DMS114 treated with DMSO at 0.1 percent for 48 hours (cell line): Measurements from ENCODE around the gene LIPF.
"Not testable (repeated sequence)": the region's sequence is repeated elsewhere in the genome, so short reads cannot be mapped to it uniquely, and the experiment has no call there.

Experiments
- DNase-seq: peaks from one replicate; lab custom pipeline; 2025; ENCODE audit not compliant: unreplicated experiment; lab: John Stamatoyannopoulos, UW

Gene LIPF

DNA sequence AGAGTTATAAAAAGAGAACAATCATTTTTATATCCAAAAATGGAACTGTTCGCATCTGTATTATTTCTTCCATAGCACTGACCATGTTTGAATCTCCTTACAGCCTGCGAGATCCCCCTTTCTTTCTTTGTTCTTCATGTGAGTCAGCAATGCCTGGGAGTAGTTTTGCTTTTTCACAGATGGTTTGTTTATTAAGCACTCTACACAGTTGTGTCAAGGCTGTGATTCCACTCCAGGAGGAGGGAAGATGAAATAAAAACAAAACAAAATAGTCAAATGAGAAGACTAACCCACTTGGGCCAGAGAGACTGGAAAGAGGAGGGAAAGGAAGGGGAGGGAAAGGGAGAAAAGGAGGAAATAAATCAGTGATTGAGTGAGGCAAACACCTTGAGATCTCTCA, 7.8 kb downstream of the LIPF start:
- DNase-seq: no peak

DNA sequence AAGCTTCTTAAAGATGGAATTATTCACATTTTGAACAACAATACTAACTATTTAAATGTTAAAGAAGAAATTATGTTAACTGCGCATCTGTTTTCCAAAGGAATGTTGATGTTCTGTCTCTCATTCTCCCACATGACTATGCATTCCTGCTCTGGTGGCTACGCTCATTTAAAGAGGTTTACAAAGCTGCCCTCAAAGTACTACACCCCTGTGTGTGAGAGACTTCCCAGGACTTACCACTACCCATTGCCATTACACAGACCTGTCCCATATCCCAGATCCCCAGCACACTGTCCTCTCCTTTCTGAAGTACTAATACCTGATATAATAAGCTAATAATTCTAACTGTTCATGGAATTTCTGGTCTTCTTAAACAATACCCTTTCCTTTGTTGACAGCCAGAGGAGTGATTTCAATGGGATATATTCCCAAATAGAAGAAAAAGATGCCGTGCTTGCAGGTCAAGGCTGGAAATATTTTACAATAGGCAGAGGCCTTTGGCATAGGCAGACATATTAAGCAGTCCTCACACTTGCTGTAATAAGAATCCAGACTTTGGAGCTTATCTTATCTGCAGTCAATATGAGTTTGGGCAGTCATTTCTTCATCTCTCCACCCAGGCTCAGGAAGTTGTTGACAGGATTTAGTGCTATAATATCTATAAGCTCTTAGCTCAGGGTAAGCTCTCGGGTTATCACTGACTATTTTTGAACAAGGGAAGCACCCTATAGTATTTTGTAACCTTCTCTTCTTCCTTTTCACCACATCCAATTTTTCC, 12.2 kb downstream of the LIPF start:
- no peak for DNase-seq

DNA sequence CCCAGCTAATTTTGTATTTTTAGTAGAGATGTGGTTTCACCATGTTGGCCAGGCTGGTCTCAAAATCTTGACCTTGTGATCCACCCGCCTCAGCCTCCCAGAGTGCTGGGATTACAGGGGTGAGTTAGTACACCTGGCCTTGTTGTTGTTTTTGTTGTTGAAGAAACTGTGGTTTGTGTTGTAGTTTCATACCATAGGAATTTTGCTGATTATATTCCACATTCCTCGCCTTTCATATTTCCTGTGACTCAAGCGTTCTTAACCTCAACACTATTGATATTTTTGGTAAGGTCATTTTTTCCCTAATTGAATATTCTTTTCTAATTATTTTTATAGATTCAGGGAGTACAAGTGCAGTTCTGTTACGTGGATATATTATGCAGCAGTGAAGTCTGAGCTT, 16.7 kb downstream of the LIPF start:
- DNase-seq: no peak

DNA sequence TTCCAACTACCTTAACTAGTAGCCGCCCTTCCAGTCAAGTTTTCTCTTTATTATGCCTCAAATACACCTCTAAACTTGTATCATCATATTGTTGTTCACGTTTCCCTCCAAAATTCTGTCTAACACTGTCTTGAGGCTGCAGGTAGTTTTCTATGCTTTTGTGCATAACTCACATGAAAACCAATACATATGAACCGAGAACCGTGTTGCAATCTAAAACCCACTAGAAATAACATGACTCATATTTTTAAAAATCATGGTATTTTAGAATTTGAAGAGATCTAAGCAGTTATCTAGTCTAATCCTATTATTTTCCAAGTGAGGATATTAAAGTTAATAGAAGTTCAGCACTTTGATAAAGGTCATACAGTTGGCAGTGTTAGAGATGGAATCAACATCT, 18.2 kb downstream of the LIPF start:
- no peak for DNase-seq

DNA sequence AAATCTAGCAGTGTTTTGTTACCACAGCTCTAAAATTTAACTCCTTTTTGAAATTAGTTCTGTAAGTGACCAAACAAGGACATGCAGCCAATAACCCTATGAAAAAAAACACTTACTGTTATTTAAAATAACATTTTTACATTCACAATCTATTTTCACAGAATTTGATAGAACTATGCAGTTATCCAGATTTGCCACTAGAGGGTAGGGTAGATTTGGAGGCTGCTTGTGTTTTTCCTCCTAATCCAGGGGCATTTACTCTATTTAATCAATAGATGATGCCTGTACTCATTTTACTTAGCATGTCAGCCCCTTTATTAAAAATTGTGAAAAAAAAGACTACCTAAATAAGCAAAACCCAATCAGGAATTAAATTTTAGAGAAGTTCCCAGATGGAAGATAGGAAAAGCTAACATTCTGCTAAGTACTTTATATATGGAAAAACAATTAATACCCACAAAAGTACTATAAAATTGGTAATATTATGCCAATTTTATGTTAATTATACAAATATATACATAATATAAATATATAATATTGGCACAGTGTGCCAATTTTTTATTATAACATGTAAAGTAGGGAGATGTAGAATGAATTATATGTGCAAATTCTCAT, 23.7 kb downstream of the LIPF start:
- DNase-seq: peak; percentile 68

DNA sequence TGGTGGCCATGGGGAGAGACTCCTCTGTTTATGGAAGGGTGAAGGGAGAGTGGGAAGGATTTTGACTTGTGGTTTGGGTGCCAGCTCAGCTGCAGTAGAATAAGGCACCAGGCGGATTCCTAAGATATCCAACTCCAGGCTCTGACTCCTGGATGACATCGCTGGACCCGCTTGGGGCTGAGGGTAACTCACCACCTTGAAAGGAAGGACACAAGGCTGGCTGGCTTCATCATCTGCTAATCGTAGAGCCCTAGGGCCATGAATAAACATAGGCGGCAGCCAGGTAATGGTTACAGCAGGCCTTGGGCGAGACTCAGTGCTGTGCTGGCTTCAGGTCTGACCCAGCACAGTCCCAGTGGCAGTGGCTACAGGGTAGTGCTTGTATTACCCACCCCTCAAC, 25.1 kb downstream of the LIPF start:
- DNase-seq: no peak

DNA sequence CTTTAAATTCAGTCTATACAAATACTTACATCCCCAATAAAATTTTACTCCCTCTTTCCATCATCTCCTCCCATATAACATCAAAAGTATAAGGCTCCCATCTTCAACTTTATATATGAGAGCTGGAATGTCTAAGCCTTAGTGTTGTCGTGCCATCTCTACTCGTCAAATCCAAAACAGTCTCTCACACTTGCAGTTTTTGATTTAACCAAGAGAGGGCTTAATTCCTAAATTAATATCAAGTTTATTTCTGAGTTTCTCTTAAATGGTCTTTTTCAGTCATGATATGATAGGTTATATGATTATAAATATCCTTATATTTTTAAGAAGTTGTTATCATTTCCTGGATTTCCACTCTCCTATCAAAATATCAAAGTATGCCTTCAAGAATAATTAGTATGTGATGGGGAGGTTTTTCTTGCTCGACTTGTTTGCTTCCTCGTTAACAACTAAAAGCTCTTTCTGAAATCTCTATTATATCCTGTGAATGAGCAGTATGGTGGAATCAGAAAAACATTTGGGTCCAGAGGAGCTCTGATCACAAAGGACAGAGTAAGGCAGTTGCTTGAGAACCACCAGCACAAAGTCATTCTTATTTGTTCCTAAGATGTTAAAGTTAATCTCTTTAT, 29.3 kb downstream of the LIPF start:
- DNase-seq: no peak

DNA sequence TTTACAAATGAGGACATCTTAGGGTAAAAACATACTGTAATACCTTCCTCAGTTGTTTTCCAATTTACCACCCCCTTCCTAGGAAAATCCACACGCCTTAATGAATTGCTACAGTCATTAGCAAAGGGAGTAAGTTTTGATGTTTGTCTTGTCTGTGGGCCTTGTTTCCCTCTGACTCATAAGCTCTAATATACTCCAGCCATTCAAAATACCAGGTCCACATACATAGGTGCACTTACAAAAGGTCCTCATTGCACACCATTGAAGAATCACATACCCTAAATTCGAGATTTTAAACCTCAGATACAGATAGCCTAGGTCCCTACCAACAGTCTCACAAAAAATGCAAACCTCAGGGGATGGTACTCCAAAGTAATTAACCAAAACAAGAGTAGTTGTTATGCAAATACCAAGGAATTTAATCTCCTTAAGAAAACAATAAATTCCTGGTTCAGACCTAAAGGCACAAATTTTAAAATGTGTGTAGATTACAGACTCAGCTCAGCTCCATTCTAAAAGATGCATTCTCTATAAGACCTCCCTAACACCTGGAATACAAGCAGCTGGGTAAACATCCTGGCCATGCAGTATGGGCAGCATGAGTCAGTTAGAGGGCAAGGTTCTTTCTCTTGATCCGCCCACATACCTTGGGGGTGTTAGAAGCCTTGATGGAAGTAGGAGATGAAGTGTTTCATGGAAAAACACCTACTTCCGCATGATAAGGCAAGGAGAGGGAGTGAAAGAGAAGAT, 38.8 kb downstream of the LIPF start:
- DNase-seq: no peak

DNA sequence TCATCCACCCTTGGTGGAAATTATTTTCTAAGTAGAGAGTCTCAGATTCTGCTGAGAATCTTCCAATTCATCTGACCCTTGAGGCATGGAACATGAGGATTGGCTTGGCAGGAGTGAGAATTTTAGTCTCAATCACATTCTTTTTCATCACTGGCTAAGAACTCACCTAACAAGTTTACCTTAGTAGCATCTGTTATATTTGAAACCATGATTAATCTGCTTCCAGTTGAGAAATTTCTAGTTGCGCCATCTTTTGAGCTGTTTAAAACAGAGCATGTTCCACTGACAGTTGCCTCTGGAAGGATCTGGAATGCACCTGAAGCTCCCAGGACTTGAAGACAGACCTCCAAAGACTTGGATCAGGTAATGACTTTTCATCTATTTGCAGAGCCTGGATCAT, 41.7 kb downstream of the LIPF start, which contains the start of gene LIPK:
Gene LIPK, plus strand, starts transcription at position 292 of the 400 bp plus-strand sequence. CDS start 18,295 bp downstream, outside the sequence.
- no peak for DNase-seq

DNA sequence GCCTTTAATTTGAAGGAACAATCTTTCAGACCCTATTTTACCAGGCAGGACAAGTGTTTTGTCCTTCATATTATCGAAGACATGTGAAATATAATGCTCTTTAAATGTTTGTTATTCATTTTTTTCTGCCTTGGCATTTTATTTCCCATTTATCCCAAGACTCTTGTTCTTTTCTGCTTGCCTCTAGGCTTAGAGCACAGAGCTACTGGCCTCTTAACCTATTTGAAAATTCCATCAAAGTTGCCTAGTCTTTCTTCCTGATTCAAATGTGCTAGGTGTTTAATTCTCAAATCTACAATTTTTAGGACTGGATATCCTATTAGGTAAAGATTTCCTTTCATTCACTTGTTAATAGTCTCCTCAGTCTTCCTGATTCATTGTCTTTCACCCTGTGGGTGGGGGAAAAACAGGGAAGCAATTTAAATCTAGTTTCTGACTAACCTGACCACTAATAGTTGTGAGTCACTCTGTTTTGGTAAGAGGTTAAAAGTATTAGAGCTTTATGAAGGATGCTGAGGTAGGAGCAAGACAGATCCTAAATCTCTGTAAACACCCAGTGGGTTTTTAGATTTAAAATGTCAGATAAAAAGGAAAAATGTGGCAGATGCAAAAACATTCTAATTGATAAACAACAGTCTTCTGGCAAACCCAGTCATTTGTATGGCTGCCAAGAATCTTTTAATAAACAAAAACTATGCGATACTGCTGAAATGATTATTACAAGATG, 43.4 kb downstream of the LIPF start:
- no peak for DNase-seq

DNA sequence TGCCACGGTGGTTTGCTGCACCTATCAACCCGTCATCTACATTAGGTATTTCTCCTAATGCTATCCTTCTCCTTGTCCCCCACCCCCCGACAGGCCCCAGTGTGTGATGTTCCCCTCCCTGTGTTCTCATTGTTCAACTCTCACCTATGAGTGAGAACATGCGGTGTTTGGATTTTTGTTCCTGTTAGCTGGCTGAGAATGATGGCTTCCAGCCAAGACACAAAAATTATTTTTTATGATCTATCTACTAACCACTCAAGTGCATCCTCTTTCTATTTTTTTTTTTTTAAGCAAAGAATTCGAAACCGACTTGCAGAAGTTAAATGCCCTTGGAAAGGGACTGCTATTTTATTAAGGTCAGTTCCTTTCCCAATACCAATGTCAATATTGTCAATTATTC, 45.1 kb downstream of the LIPF start:
- not testable (repeated sequence) for DNase-seq

DNA sequence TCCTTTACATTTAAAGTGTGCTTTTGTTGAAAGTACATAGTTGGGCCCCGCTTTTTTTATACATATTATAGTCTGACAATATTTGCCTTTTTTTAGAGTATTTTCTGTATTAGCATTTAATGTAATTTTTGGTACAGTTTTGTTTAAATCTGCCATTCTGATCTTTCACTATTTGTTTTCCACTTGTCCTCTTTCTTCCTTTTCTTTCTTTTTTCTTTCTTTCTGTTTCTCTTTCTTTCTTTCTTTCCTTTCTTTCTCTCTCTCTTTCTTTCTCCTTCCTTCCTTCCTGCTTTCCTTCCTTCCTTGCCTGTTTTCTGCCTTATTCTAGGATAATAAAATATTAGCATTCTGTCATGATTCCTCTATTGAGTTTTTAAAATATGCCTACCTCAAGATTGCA, 51.3 kb downstream of the LIPF start:
- DNase-seq: no peak

DNA sequence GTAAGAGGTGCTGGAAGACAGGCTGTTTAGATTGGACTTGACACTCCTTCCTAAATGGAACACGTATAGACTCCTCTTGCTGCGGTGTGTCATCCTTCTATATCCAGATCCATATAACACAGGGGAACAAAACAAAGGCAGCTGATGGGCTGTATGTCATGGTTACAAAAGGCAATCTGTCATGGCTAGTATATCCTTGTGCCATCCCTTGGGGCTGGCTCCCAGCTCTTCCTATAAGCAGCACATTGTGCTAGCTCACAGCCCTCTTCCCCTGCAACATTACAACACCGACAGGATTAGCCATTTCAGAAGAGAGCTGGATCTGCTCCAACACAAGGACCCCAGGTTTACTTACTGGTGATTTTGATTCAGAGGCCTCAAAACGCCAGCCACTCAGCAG, 57.1 kb downstream of the LIPF start:
- no peak for DNase-seq

DNA sequence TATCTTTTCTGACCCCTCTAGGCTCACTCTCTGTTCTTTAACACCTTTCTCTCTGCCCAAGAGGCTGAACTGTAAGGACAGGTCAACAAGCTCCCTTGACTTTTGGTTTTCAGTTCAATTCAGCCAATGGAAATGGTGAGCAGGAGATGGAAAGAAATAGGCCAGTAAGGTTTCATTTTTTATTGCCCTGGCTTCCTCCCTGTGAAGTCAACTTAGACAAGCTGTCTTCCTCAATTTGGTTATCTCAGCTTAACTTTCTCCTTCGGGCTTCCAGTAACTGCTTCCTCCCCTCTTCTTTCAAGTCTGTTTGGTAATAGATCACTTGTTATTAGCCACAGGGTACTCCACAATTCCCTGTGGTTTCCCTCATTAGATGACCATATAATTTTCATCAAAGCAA, 61.6 kb downstream of the LIPF start:
- DNase-seq: no peak

DNA sequence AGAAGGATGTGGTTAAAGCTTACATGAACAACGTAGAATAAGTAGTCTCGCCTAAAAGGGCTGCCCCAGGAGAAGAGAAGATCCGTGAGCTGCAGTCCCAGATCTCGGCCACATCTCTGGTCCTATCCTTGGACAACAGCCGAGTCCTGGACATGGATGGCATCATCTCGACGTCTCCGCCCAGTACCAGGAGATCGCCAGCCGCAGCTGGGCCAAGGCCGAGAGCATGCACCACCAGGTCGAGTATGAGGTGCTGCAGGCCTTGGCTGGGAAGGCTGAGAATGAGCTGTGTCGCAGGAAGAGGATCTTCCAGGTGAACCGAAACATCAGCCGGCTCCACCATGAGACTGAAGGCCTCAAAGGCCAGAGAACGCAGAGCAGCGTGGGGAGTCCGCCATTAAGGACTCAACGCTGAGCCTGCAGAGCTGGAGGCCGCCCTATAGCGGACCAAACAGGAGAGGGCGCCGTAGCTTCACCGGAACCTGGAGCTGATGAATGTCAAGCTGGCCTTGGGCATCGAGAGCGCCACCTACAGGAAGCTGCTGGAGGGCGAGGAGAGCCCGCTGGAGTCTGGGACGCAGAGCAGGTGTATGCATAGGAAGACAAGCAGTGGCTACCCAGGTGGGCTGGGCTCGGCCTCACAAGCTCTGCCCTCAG, 64.0 kb downstream of the LIPF start:
- DNase-seq: no peak
